Testis (tissue), 2 donors: Measurements from ENCODE around the gene INPP4A.

Source experiments
- CTCF ChIP-seq, 3 experiments: fragments of 450-650 bp in 2 of 3; fragments of 200-600 bp in 1 of 3; sonication (generic) in 1 of 3; IDR thresholded peaks; one replicate each; pipeline ENCODE4 v1.5.1; 2016 to 2019; ENCODE audit warnings: antibody characterized with exemption in 3 of 3, mild to moderate bottlenecking in 2 of 3, moderate library complexity in 1 of 3
- POLR2A ChIP-seq: fragments of 450-650 bp; IDR thresholded peaks from one replicate; pipeline ENCODE4 v1.6.1; 2017; ENCODE audit warnings: antibody characterized with exemption, mild to moderate bottlenecking, moderate library complexity

DNA sequence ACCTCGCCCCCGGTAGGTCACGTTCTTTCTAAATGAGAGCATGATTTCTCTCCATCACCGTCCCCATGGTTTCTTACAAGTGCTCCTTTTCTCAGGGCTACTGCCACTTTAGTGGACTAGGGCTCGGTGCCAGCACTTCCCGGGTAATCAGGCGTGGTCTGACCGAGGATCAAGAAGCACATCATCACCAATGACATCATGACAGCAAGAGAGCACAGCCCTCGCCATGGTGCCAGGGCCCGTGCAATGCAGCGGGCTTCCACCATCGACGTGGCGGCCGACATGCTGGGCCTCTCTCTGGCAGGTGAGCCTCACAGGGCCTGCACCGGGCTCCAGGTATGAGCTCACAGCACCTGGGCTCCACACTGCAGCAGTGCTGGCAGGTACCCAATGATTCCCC lies 75.2 kb downstream of the INPP4A start:
- TF ChIP-seq CTCF (IDR thresholded peaks at IDR 0.05) (no peak), POLR2A (no peak)
